NCI-H2107 treated with DMSO at 0.1 percent for 48 hours (cell line): ENCODE data around the gene H1-8.

Source experiments
- DNase-seq: peaks from one replicate; lab custom pipeline; 2025; ENCODE audit not compliant: unreplicated experiment; lab: John Stamatoyannopoulos, UW

The H1-8 gene

GRCh38 chr3:129592381-129593131, 49.6 kb downstream of the H1-8 start:
- DNase-seq = no peak

GRCh38 chr3:129593230-129593594, 50.2 kb downstream of the H1-8 start:
- DNase-seq = no peak

GRCh38 chr3:129593595-129594339, 50.8 kb downstream of the H1-8 start:
- DNase-seq = peak; percentile 97

- DNase-seq = no peak
Measured at GRCh38 chr3:129594409-129594808, 51.4 kb downstream of the H1-8 start.

- DNase-seq = no peak
Measured at GRCh38 chr3:129594907-129595390, 52.0 kb downstream of the H1-8 start.

GRCh38 chr3:129595544-129596193, 52.7 kb downstream of the H1-8 start:
- DNase-seq = no peak

- DNase-seq = no peak
Measured at GRCh38 chr3:129596194-129597086, 53.5 kb downstream of the H1-8 start.

- peak; percentile 21 for DNase-seq
Measured at GRCh38 chr3:129597087-129597999, 54.4 kb downstream of the H1-8 start.

GRCh38 chr3:129598000-129598381, 55.0 kb downstream of the H1-8 start:
- DNase-seq = no peak

GRCh38 chr3:129598484-129598883, 55.5 kb downstream of the H1-8 start:
- no peak for DNase-seq

- DNase-seq = no peak
Measured at GRCh38 chr3:129599073-129599472, 56.1 kb downstream of the H1-8 start.

- DNase-seq = no peak
Measured at GRCh38 chr3:129599607-129600006, 56.6 kb downstream of the H1-8 start.

GRCh38 chr3:129600348-129600747, 57.4 kb downstream of the H1-8 start:
- DNase-seq = no peak
